Stomach smooth muscle (tissue), 2 donors: Measurements from ENCODE around the gene AGPAT2.

Source experiments
- H3K27ac ChIP-seq: one replicate; pipeline ENCODE4 v1.7.0; 2013; ENCODE audit warnings: mild to moderate bottlenecking, low read length, inconsistent platforms
- H3K27me3 ChIP-seq, 2 donors: one replicate each; pipeline ENCODE4 v1.7.0; 2013; ENCODE audit warnings: low read length in 2 of 2; ENCODE audit not compliant: insufficient read depth in 2 of 2, control insufficient read depth in 1 of 2
- H3K36me3 ChIP-seq, 2 donors: one replicate each; pipeline ENCODE4 v1.7.0; 2013; ENCODE audit warnings: low read length in 2 of 2; ENCODE audit not compliant: control insufficient read depth in 2 of 2, insufficient read depth in 2 of 2
- H3K4me1 ChIP-seq: one replicate; pipeline ENCODE4 v1.7.0; 2013; ENCODE audit warnings: low read length; ENCODE audit not compliant: control insufficient read depth, insufficient read depth
- H3K4me3 ChIP-seq, 2 donors: one replicate each; pipeline ENCODE4 v1.7.0; 2013; ENCODE audit warnings: low read length in 2 of 2
- H3K9ac ChIP-seq, 2 donors: one replicate each; pipeline ENCODE4 v1.7.0; 2013; ENCODE audit warnings: low read length in 2 of 2, mild to moderate bottlenecking in 1 of 2
- H3K9me3 ChIP-seq, 2 donors: one replicate each; pipeline ENCODE4 v1.7.0; 2013; ENCODE audit warnings: low read length in 2 of 2; ENCODE audit not compliant: control insufficient read depth in 2 of 2
- donor health status: healthy.
- donor health status: Pancreatic carcinoma.

AGPAT2 gene

GRCh38 chr9:136671646-136672430, 15.4 kb downstream of the AGPAT2 start:
- Histone ChIP-seq H3K36me3 (peaks cover 4 to 5% of the 10 kb centered on the region in 2 donors), H3K4me3 (no peak overlapping the region)

GRCh38 chr9:136671254-136671614, 16.0 kb downstream of the AGPAT2 start:
- H3K36me3 ChIP-seq, result peaks cover under 1 to 5% of the 10 kb centered on the region in 2 donors
- H3K4me3 ChIP-seq, result no peak overlapping the region
- no peak overlapping the region for H3K9ac ChIP-seq
- no peak overlapping the region for H3K27ac ChIP-seq
- H3K9me3 ChIP-seq, result no peaks in the 10 kb centered on the region
- peaks cover 2 to 12% of the 10 kb centered on the region in 2 donors for H3K27me3 ChIP-seq
- H3K4me1 ChIP-seq, result no peaks in the 10 kb centered on the region

More at GRCh38 chr9:136671646-136672430, 15.4 kb downstream of the AGPAT2 start:
- Histone ChIP-seq H3K9me3 (no peaks in the 10 kb centered on the region), H3K27ac (no peak overlapping the region), H3K9ac (no peak overlapping the region), H3K27me3 (peaks cover 2 to 9% of the 10 kb centered on the region in 2 donors), H3K4me1 (no peaks in the 10 kb centered on the region)

GRCh38 chr9:136670576-136671253, 16.5 kb downstream of the AGPAT2 start:
- no peak overlapping the region for H3K9ac ChIP-seq
- no peaks in the 10 kb centered on the region for H3K4me1 ChIP-seq
- peaks cover 2 to 15% of the 10 kb centered on the region in 2 donors for H3K27me3 ChIP-seq
- H3K9me3 ChIP-seq, result no peaks in the 10 kb centered on the region
- H3K36me3 ChIP-seq, result peaks cover 0 to 5% of the 10 kb centered on the region in 2 donors
- H3K27ac ChIP-seq, result no peak overlapping the region
- no peak overlapping the region for H3K4me3 ChIP-seq

GRCh38 chr9:136669791-136670464, 17.3 kb downstream of the AGPAT2 start:
- H3K27me3 ChIP-seq, result peaks cover 4 to 19% of the 10 kb centered on the region in 2 donors
- H3K4me3 ChIP-seq, result peak overlapping the region in 1 of 2 donors; percentile 29
- peaks cover 6% of the 10 kb centered on the region for H3K4me1 ChIP-seq
- H3K9ac ChIP-seq, result no peak overlapping the region
- no peaks in the 10 kb centered on the region for H3K9me3 ChIP-seq
- H3K36me3 ChIP-seq, result peaks cover 0 to 5% of the 10 kb centered on the region in 2 donors
- H3K27ac ChIP-seq, result no peak overlapping the region

GRCh38 chr9:136668983-136669790, 18.1 kb downstream of the AGPAT2 start:
- peaks cover 0 to under 1% of the 10 kb centered on the region in 2 donors for H3K36me3 ChIP-seq
- H3K27ac ChIP-seq, result no peak overlapping the region
- H3K27me3 ChIP-seq, result peaks cover 9 to 26% of the 10 kb centered on the region in 2 donors

GRCh38 chr9:136667940-136668760, 19.1 kb downstream of the AGPAT2 start:
- Histone ChIP-seq H3K9me3 (no peaks in the 10 kb centered on the region), H3K4me3 (peak overlapping the region in 1 of 2 donors; percentile 49), H3K4me1 (peaks cover 6% of the 10 kb centered on the region), H3K36me3 (no peaks in the 10 kb centered on the region), H3K27me3 (peaks cover 13 to 28% of the 10 kb centered on the region in 2 donors), H3K27ac (no peak overlapping the region), H3K9ac (no peak overlapping the region)

More at GRCh38 chr9:136668983-136669790, 18.1 kb downstream of the AGPAT2 start:
- H3K9me3 ChIP-seq, result no peaks in the 10 kb centered on the region
- peaks cover 6% of the 10 kb centered on the region for H3K4me1 ChIP-seq
- peak overlapping the region in 1 of 2 donors; percentile 29 for H3K4me3 ChIP-seq
- H3K9ac ChIP-seq, result no peak overlapping the region

- Histone ChIP-seq H3K27me3 (peaks cover 13 to 31% of the 10 kb centered on the region in 2 donors), H3K9me3 (no peaks in the 10 kb centered on the region), H3K4me1 (peaks cover 6% of the 10 kb centered on the region), H3K27ac (no peak overlapping the region), H3K9ac (no peak overlapping the region), H3K4me3 (peak overlapping the region in 1 of 2 donors; percentile 49), H3K36me3 (no peaks in the 10 kb centered on the region)
Observed at GRCh38 chr9:136667214-136667939, 19.9 kb downstream of the AGPAT2 start.

GRCh38 chr9:136666372-136667213, 20.7 kb downstream of the AGPAT2 start:
- Histone ChIP-seq H3K9me3 (no peaks in the 10 kb centered on the region), H3K9ac (no peak overlapping the region), H3K27ac (no peak overlapping the region), H3K27me3 (peaks cover 13 to 31% of the 10 kb centered on the region in 2 donors), H3K4me1 (peaks cover 6% of the 10 kb centered on the region), H3K36me3 (no peaks in the 10 kb centered on the region), H3K4me3 (peak overlapping the region in 1 of 2 donors; percentile 49)
